K562 (cell line): ENCODE results near the gene KLK3. TPM values are rescaled to one million over a fixed set of nuclear protein-coding genes. Genes with fewer than 3 reads are reported as not detected.

Experiments used
- BHLHE40 ChIP-seq: IDR thresholded peaks from 2 replicates; pipeline ENCODE4 v1.6.1; 2011; ENCODE audit warnings: low read length, improper control_type of control experiment
- GTF2E2 ChIP-seq: fragments of 200-800 bp; sonication (Bioruptor generic); IDR thresholded peaks from 2 replicates; pipeline ENCODE4 v1.6.1; 2016; ENCODE audit warnings: missing genetic modification characterization, missing compliant biosample characterization
- KDM2B ChIP-seq: fragments of 250-450 bp; sonication (Bioruptor Pico); IDR thresholded peaks from 2 replicates; pipeline ENCODE4 v1.8.0; 2021; ENCODE audit warnings: mild to moderate bottlenecking, moderate library complexity
- KHSRP ChIP-seq: fragments of 450-650 bp; IDR thresholded peaks from 2 replicates; pipeline ENCODE4 v1.6.1; 2017
- LARP7 ChIP-seq: fragments of 450-650 bp; IDR thresholded peaks from 2 replicates; pipeline ENCODE4 v1.6.1; 2016
- MEIS2 ChIP-seq: fragments of 450-650 bp; IDR thresholded peaks from 2 replicates; pipeline ENCODE4 v1.6.1; 2014; ENCODE audit warnings: mild to moderate bottlenecking; ENCODE audit not compliant: partially characterized antibody
- MYC ChIP-seq, 2 experiments: fragments of 250-450 bp in 1 of 2; sonication (Bioruptor Pico) in 1 of 2; IDR thresholded peaks; 2 replicates each; pipeline versions ENCODE4 v1.5.1 to v1.6.1; 2012 to 2021; ENCODE audit warnings: low read depth in 2 of 2, borderline replicate concordance in 1 of 2, improper control_type of control experiment in 1 of 2, low read length in 1 of 2, mild to moderate bottlenecking in 1 of 2, moderate library complexity in 1 of 2
- RREB1 ChIP-seq: fragments of 250-450 bp; sonication (Bioruptor Pico); IDR thresholded peaks from 2 replicates; pipeline ENCODE4 v1.4.0; 2020
- SMAD3 ChIP-seq: fragments of 450-650 bp; formaldehyde crosslinking; conservative IDR thresholded peaks from 2 replicates; pipeline ENCODE4 v1.4.0; 2020; ENCODE audit warnings: mild to moderate bottlenecking
- TEAD1 ChIP-seq, 2 experiments: fragments of 450-650 bp in 1 of 2; sonication (generic) in 1 of 2; formaldehyde crosslinking; IDR thresholded peaks; 2 replicates each; pipeline versions ENCODE4 v1.4.0 to v1.8.0; 2020 to 2022; ENCODE audit warnings: mild to moderate bottlenecking in 2 of 2, missing genetic modification reagents in 1 of 2
- VEZF1 ChIP-seq: fragments of 200-800 bp; sonication (Bioruptor generic); IDR thresholded peaks from 2 replicates; pipeline ENCODE4 v1.6.1; 2017; ENCODE audit warnings: missing genetic modification characterization, missing compliant biosample characterization
- ZNF224 ChIP-seq: sonication (generic); formaldehyde crosslinking; IDR thresholded peaks from 2 replicates; pipeline ENCODE4 v1.8.0; 2022; ENCODE audit warnings: mild to moderate bottlenecking, missing genetic modification reagents
- ZNF639 ChIP-seq, 2 experiments: fragments of 200-800 bp in 1 of 2; sonication (Bioruptor generic) in 1 of 2; sonication (generic) in 1 of 2; formaldehyde crosslinking in 1 of 2; IDR thresholded peaks in 1 of 2; conservative IDR thresholded peaks in 1 of 2; 2 replicates each; pipeline versions ENCODE4 v1.5.0 to v1.6.1; 2016 to 2020; ENCODE audit warnings: missing compliant biosample characterization in 1 of 2, missing genetic modification characterization in 1 of 2, missing genetic modification reagents in 1 of 2
- polyA plus RNA-seq, 8 experiments: library from polyadenylated mRNA; depleted of rRNA in 4 of 8; stranded (reverse) in 5 of 8; unstranded in 3 of 8; fragments of >200 nt; fragmentation: Nextera tagmentation in 2 of 8; fragmentation: Illumina TruSeq in 1 of 8; extraction: Ambion mirVana in 2 of 8; extraction: Trizol in 1 of 8; gene quantifications; 2 replicates each; pipeline versions ENCODE4 v1.2.1 to v1.2.3, GENCODE V29; 2011 to 2014; ENCODE audit warnings: inconsistent platforms in 1 of 8, missing spikeins in 1 of 8
- total RNA-seq, 7 experiments: library from RNA; depleted of rRNA in 6 of 7; stranded (reverse); fragments of >200 nt in 6 of 7; fragmentation: Illumina TruSeq in 2 of 7; extraction: Trizol in 2 of 7; gene quantifications; 2 replicates each; pipeline versions ENCODE4 v1.2.1 to v1.2.3, GENCODE V29; 2011 to 2021; ENCODE audit warnings: low replicate concordance in 1 of 7
- TF ChIP-seq, protein P1 (sequence below), 2 experiments: fragments of 450-650 bp; IDR thresholded peaks; 2 replicates each; pipeline ENCODE4 v1.6.1; 2016
- TF ChIP-seq, protein P2 (sequence below): fragments of 450-650 bp; IDR thresholded peaks from 2 replicates; pipeline ENCODE4 v1.6.1; 2016; ENCODE audit warnings: antibody characterized with exemption

The KLK3 gene
- total and polyA plus RNA-seq, 9 of the 15 experiments (the other 6 are each of a cell fraction or from before 2014, with no cell fraction given): not detected

GRCh38 chr19:50820549-50821247 lies 34.0 kb upstream of the KLK3 start (continued):
- TF ChIP-seq, protein P1, sequence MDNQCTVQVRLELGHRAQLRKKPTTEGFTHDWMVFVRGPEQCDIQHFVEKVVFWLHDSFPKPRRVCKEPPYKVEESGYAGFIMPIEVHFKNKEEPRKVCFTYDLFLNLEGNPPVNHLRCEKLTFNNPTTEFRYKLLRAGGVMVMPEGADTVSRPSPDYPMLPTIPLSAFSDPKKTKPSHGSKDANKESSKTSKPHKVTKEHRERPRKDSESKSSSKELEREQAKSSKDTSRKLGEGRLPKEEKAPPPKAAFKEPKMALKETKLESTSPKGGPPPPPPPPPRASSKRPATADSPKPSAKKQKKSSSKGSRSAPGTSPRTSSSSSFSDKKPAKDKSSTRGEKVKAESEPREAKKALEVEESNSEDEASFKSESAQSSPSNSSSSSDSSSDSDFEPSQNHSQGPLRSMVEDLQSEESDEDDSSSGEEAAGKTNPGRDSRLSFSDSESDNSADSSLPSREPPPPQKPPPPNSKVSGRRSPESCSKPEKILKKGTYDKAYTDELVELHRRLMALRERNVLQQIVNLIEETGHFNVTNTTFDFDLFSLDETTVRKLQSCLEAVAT (IDR thresholded peaks at IDR 0.05): peak; percentile 84 to 89; a peak in 2 of 4 replicates
- TF ChIP-seq, protein P2, sequence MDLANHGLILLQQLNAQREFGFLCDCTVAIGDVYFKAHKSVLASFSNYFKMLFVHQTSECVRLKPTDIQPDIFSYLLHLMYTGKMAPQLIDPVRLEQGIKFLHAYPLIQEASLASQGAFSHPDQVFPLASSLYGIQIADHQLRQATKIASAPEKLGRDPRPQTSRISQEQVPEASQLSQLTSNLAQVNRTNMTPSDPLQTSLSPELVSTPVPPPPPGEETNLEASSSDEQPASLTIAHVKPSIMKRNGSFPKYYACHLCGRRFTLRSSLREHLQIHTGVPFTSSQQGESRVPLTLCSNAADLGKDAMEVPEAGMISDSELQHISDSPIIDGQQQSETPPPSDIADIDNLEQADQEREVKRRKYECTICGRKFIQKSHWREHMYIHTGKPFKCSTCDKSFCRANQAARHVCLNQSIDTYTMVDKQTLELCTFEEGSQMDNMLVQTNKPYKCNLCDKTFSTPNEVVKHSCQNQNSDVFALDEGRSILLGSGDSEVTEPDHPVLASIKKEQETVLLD: no peak; the same call in 1 of the 2 replicates
- no peak for TF ChIP-seq ZNF224 (CRISPR knock-in tag)
- TF ChIP-seq MEIS2: no peak
- peak; percentile 88 for TF ChIP-seq VEZF1 (CRISPR knock-in tag)
- peak; percentile 26; the same call in 1 of the 2 replicates for TF ChIP-seq MYC (IDR thresholded peaks at IDR 0.05; ENCODE audit: low read depth, low read length)
- no peak for TF ChIP-seq MYC (CRISPR knock-in tag; IDR thresholded peaks at IDR 0.05; ENCODE audit: borderline replicate concordance, low read depth)
- no peak for TF ChIP-seq GTF2E2 (tag)
- no peak for TF ChIP-seq KDM2B
- no peak for TF ChIP-seq ZNF639 (CRISPR knock-in tag; conservative IDR thresholded peaks at IDR 0.05 in 1 of 2, IDR thresholded peaks at IDR 0.05 in 1 of 2)
- peak; percentile 71; the same call in 1 of the 2 replicates for TF ChIP-seq LARP7
- no peak for TF ChIP-seq KHSRP
- no peak for TF ChIP-seq SMAD3 (CRISPR knock-in tag)
- 0 out of 4 replicates have a peak, but pooled peaks of 1 of the 2 experiments have one; percentile 4 for TF ChIP-seq TEAD1 (CRISPR knock-in tag; IDR thresholded peaks at IDR 0.05)
- no peak for TF ChIP-seq BHLHE40
- no peak for TF ChIP-seq RREB1 (CRISPR knock-in tag)
